ENCODE data around the gene IFFO2.
A peak's percentile ranks its signal among the peaks of the same experiment; 100 is the strongest.
"Not testable (repeated sequence)": the region's sequence is repeated elsewhere in the genome, so short reads cannot be mapped to it uniquely, and the experiment has no call there.

Gene IFFO2

DNA sequence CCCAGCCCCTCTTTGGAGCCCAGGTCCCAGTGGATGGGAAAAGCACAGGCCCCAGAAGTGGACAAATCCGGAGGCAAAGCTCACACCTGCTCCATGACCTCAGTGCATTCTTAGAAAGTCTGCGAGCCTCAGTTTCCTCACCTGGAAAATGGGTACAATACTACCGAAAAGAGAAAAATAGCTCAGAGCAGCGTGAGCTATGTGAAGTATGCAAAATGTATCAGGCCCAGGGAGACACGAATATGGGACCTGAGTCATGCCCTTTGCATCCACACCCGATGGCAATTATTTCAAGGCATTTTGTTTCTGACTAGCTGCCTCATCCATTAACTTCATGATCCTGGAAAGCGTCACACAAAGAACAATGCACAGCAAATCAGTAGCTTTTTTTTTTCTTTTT lies 63.4 kb downstream of the IFFO2 start:
- no peak for DNase-seq (ENCODE audit: low read depth)

DNA sequence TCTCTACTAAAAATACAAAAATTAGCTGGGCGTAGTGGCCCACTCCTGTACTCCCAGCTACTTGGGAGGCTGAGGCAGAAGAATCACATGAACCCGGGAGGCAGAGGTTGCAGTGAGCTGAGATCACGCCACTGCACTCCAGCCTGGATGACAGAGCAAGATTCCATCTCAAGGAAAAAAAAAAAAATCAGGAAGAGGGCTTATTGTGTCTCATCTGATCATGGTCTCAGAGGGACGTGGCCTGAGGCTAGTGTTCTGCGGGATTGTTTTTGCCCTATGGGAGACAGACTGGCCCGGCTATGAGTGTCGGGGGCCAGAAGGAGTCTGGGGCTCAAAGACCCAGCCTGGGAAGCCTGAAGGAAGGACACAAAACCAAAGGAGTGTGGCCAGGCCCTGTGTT lies 64.6 kb downstream of the IFFO2 start:
- DNase-seq (ENCODE audit: low read depth) = not testable (repeated sequence)

DNA sequence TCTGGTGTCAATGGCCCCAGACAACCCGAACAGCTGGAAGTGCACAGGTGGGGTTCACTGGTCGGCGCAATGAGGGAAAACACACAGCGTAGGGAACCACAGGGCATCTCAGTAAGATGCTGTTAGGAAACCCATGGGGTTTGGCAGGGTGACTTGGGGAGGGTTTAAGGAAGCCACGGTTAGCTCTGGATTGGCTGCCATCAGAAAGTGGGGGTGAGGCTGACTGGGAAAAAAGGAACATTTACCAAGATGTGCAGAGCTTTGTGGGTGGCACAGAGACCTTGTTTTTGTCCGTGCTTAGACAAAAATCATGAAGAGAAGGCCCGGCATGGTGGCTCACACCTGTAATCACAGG lies 65.1 kb downstream of the IFFO2 start:
- DNase-seq (ENCODE audit: low read depth) = no peak

DNA sequence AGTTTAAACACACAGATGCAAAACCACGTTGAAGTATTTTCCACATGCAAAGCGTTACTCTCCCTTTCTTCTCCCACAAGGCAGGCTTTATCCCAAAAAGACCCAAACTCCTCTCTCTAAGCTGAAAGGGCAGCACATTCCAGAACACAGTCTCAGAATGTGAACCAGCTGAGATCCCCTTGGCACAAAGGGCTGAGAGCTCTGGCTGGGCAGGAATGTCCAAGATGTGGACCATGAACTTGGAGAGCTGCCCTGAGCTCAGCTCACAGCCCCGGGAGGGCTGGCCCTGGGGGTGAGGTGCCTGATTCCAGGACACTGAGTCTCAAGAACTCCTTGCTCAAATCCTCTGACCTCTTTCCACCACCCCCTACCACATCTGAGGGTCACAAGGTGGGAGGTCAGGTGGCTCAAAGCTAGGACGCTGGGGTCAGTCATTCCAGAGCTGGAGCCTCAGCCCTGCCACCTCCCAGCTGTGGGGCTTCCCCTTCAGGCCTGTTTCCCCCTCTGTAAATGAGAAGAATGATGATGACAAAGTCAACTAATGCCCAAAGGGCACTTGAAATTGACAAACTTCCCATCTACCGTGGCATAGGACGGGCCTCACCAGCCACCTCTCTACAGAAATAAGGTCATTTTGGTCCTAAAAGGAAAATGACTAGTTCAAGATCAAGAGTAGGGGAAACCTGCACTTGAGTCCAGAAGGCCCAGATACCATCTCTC lies 65.6 kb downstream of the IFFO2 start:
- no peak for DNase-seq (ENCODE audit: low read depth)

DNA sequence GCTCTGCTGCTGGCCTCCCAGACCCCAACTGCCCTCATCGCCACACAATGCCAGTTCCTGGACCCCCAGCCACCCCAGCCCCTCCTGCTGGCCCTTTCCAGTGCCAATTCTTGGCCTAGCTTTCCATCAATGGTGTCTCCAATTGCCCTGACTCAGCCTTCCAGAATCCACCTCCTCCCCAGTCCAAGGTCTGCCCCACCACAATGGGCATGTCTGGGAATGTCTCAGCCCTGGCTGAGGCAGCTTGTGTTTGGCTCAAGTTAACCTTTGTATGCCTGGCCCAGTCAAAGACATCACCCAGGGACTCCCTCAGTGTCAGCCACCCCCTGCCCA lies 70.5 kb downstream of the IFFO2 start:
- no peak for DNase-seq (ENCODE audit: low read depth)

DNA sequence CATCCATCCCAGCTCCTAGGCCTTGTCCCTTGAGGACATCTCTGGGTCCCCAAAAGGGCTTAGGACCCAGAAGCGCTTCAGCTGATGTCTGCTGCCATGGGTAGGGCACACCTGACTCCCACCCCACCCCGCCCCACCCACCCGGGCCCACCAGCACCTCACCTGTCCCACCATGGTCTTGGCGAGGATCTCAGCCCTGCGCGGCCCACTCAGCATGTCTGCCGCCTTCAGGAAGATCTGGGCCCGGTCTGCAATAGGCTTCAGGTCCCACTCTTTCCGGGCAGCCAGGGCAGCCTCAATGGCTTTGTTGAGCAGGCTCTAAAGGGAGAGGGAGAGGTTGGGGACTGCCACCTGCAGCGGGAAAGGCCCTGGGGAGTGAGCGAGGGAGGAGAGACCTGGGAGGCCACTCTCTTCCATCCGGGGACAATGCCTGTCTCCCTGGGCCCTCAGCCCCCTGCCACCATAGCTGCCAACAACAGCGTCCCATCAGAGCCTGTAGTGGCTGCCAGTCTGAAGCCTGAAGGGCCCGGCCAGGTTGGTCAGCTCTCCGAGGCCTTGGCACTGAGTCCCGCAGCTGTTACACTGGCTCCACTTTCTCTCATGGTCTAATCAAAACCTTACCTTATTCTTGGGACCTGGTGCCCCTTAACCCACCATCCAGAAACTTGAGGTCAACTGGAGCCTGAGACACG lies 71.0 kb downstream of the IFFO2 start:
- no peak for DNase-seq (ENCODE audit: low read depth)

DNA sequence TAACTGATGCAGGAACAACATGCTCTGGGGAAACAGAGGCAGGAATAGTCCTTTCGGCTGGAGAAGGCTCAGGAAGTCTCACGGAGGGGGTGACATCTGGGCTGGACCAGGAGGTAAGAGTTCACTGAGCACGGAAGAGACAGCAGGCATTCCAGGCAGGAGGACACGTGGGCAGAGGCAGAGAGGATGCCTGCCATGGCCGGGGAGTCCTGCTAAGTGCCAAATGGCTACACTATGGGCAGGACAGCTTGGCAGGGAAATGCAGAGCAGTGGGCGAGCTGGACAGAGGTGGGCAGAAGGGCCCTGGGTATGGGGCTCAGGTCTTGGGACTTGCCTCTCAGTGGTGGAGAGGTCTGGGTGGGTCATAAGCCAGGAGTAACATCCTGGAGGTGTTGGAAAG lies 71.7 kb downstream of the IFFO2 start:
- no peak for DNase-seq (ENCODE audit: low read depth)

DNA sequence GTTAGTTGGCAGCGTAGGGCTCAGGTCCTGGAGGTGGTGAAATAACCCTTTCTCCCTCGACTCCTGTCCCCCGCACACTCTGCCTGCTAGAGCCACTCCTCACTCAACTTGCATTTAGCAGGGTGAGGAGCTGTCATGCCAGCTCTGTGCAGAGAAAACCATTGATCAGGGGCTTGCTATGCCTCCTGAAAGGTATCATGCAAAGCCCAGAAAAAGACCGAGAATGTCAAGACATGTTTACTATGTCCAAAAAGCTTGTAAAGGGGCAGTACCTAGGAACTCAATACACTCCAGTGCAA lies 72.1 kb downstream of the IFFO2 start:
- DNase-seq (ENCODE audit: low read depth) = no peak

DNA sequence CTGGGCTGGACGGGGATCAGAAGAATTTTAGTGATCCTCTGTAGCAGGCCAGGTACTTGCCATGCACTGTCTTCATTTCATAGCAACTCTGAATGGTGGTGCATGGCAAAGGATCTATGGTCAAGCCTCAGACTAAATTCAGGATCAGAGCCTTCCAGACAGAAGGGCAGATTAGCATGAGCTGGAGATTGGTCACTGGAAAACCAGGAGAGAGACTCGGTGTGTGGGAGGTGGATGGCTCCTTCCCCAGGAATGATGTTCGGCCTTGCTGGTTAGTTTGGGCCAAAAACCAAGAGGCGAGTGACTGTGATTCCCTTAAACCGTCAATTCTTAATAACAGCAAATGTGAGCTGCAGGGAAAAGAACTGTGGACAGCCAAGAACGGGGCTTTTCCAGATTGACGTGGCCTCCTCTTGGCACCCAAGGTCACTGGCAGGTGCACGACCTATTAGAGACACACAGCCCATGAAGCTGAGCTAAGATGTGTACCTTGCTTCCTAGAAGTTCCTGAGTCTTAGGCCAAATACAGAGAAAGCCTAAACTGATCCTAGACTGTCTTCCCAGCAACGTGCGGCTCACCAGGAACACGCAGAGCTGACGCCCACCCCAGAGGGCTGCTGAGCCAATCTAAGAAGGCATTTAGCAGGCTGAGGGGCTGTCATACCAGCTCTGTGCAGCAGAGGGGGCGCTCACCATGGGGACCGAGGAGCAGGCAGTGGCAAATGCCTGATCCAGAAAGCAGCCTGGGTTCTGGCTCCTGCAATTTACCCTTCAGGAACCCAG lies 72.6 kb downstream of the IFFO2 start:
- DNase-seq (ENCODE audit: low read depth) = peak; percentile 60

DNA sequence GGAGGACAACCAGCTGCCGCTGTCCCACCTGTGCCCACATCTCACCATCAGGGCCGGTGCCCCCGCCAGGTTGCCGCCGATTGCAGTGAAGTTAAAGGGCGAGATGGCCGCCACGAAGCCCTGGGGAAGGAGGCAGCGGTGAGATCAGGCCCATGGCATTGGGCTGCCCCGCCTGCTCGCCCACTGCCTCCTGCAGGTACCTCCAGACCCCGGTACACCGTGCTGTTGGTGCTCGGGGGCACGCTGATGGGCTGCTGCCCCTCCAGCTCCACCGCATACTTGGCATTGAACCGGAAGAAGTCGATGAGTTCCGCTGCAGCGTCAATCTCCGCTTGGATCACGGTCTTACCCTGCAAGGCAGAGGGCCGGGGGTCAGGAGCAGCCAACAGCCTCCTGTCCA lies 73.4 kb downstream of the IFFO2 start:
- DNase-seq (ENCODE audit: low read depth) = no peak

DNA sequence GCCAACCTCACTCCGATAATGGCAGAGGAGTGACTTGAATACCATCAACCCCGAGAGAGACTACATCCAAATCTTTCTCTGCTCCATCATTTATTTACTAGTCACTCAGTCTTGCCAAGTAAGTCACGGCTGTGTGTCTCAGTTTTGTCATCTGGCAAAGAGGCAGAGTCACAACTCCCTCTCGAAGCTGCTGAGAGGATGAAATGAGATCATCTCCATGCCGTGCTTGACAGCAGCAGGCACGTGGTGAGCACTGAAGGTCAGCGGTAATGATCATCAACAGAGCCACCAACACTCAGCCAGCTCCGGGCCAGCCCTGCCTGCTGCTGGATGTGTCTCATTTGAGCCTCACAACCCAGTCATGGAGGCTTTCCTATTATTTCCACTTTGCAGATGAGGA lies 74.0 kb downstream of the IFFO2 start:
- DNase-seq (ENCODE audit: low read depth) = no peak

DNA sequence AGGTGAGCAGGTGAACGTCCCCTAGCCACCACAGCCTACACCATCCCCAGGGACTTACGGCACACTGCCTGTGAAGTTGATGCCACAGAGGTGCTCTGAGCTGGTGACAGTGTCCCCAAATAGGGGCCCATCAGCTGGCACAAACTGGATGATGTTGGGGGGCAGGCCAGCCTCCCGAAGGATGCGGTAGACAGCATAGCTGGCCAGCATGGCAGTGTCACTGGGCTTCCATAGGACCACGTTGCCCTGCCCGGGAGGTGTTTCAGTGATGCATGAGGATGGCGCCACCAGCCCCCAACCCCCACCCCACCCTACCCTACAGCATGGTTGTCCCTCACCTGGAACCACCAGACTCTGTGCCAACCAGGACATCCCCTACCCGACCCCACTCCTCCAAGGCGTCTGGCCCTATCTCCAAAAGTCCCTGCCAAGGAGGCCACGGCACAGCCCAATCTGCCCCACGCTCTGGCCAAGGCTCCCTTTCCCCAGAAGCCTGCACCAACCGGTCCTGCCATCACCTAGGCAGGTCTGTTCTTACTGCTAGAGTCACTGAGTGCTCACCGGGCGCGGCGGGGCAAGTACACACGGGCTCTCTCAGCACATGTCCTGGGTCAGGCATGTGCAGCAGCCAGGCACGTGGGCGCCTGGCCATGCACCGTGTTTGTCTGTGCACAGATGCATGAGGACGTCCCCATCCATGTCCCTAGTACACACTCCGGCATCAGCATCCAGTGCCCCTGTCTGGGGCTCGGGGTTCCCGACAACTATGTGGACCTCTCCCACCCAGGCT lies 74.6 kb downstream of the IFFO2 start:
- no peak for DNase-seq (ENCODE audit: low read depth)

DNA sequence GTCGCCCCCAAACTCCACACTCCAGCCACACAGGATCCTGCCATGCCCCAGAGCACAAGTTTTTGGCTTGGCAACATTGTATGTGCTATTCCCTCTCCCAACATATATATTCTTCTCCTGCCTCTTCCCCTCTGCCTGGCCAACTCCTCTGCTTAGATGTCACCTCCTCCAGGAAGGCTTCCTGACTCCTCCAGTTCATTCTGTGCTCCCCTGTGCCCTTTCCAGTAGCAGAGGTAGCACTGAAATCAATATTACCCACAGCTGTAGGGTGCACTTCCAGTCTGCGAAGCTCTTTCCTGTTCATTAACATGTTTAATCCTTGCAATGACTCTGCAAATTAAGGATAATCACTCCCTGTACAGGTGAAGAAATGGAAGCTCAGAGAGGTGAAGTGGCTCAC lies 75.3 kb downstream of the IFFO2 start:
- no peak for DNase-seq (ENCODE audit: low read depth)

DNA sequence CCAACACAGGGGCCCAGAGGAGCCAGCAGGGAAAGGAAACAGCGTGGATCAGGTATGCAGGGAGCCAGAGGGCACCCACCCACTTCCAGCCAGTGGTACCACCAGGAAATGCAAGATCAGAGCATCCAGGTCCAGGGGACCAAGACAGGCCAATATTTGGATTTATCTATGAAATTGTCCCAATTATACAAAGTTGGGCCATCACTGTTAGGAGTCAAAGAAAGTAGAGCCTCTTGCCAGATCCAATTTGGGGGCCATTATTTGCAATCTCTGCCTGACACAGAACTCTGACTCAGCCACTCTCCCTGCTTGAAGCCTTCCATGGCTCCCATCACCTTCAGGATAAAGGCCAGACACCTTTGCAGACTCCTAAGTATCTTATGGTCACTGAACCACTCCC lies 75.9 kb downstream of the IFFO2 start:
- DNase-seq (ENCODE audit: low read depth) = no peak

DNA sequence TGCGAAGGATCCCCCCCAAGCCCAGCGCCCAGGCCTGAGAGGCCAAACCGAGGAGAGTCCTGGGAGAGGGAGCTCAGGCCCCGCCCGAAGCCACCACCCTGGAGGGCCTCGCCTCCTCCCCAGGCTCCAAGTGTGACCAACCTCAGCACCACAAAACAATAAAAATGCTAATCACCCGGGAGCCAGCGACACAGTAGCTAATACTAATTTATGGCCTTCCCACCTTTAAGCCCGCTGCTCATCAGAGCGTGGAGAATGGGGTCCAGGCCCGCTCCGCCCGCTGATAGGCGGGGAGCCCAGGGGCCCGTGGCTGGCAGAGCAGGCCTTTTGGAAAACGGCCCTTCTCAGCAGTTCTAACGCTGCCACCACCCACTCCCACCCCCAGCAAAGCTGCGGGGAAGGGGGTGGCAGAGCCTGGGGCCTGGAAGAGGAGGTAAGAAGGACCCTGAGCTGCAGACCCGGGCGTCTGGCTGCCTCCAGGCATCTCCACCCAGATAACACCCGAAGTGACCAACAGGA lies 76.6 kb downstream of the IFFO2 start:
- no peak for DNase-seq (ENCODE audit: low read depth)

DNA sequence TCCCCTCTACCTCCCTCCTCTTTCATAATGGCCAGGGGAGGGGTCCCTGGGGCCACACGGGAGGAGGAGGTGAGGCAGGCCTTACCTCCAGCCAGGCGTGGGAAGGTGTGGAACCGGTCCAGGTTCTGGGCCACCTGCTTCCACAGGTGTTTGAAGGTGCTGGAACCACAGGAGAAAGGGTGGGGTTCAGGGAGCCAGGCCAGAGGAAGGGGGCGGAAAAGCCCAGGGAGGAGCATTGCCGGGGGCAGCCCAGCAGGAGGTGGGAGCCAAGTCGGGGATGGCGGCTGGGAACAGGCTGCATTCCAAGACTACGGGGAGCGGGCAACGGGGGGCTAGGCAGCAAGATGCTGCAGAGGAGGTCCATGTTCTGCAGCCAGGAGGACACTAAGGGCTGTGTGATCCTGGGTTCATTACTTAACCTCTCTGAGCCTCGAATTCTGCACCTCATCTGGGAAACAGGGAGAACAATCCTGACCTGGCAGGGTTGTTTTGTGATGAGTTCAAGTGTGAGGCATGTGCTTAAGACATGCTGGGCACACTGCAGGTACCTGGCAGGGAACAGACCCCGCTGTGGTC lies 77.2 kb downstream of the IFFO2 start:
- DNase-seq (ENCODE audit: low read depth) = no peak

DNA sequence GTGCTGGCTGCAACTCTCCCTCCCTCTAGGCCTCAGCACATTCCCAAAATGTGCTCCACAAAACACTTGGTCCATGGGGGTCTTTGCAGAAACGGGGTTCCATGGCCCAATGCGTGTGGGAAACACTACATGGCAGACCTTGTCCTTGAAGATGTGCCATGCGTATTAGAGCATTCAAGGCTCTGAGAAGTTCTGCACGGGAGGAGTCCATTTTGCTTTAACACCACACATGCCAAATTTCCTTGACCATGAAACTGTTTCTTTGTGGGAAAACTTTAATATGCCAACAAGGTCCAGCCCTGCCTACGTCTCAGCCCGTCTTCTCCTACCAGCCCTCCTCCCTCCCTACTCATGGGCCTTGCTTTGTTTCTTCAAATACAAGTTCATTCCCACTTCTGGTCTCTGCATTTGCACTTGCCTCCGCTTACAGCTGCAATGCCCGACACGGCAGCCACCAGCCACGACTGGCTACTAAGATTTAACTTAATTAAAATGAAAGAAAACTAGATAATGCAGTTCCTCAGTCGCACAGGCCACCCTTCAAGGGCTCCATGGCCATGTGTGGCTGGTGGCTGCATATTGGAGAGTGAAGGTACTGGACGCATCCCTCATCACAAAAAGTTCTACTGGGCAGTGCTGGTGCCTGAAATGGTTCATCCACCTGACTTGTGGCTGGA lies 77.8 kb downstream of the IFFO2 start:
- DNase-seq (ENCODE audit: low read depth) = no peak

DNA sequence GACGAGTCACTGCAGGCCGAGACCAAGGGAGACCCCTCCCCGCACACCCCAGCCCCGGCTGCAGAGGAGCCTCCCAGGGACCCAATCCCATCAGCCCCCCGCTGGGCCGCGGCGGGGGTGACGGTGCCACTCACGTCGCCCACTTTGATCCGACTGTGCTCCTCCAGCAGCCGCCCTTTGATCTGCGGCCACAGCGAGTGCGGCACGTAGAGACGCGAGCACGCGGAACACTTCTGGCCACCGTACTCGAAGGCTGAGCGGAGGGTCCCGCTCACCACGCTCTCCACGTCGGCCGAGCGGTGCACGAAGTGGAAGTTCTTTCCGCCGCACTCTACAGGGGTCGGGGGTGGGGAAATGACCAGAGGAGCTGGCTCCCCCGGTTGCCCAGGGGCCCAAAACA lies 79.2 kb downstream of the IFFO2 start:
- DNase-seq (ENCODE audit: low read depth) = no peak

DNA sequence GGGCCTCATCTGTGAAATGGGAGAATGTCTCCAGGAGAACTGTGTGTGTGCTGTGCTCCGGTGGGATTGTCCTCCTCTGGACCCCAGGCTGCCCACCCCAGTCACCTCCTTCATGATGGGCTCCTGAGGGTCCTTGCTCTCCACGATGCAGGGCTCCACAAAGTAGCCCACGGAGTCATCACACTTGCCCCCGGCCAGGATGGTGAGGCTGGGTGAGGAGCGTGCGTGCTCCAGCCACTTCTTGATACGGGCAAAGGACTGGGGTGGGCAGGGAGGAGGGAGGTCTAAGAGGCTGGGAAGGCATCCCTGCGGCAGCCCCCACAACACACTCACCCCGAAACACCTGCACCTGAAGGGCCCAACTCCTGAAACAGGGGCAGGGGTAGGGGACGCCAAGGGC lies 80.3 kb downstream of the IFFO2 start:
- DNase-seq (ENCODE audit: low read depth) = no peak

DNA sequence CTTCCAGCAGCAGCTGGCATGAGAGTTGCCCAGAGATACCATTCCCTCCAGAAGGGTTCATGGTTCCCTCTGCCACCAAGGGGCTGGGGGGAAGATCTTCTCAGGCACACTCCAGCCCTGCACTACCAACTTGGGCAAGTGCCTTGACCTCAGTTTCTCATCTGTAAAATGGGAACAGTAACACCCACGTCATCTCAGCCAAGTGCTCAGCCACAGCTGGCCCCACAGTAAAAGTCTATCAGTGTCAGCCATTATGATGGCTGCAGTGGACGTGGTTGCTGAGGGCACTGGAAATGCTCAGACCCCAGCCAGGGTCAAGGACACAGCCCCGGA lies 80.7 kb downstream of the IFFO2 start:
- no peak for DNase-seq (ENCODE audit: low read depth)

DNA sequence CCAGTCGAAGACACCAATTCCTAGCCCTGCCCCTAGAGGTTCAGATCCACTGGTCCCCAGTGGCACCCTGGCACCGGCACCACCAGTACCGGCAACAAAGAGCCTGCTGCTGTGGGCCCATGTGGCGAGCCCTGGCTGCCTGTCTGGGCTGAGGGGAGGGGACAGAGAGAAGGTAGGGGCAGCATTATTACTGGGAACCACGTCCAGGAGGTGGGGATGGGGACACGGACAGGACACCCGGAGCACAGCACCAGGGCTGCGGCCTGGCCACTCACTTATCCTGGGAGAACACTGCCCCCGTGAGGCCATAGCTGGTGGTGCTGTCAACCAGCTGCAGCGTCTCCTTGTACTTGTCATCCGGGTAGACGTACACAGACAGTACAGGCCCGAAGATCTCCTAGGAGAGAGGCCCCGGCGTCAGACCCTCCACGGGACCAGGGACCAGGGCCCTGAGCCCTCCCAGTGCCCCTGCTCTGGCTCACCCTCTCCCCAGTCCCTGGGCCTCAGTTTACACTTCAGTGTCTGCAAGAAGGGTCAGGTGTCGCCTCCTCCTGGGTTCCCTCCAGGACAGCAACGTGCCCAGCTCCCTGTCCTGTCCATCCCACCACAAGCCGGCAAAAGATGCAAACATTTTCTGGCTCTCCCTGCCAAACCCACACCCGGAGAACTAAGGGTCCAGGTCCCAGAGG lies 81.2 kb downstream of the IFFO2 start:
- DNase-seq (ENCODE audit: low read depth) = peak; percentile 48

Data from stimulated activated CD8-positive, alpha-beta memory T cell treated with anti-CD3 and anti-CD28 coated beads, Interleukin-15, amount 100 ng/mL, for 1 hour (primary cell).